H9 (cell line): ENCODE data around the gene DCAF17. TPM values are rescaled to one million over a fixed set of nuclear protein-coding genes. Genes with fewer than 3 reads are reported as not detected.
A peak's percentile ranks its signal among the peaks of the same experiment; 100 is the strongest.
"Not testable (repeated sequence)": the region's sequence is repeated elsewhere in the genome, so short reads cannot be mapped to it uniquely, and the experiment has no call there.

ENCODE experiments used
- DNase-seq: peaks from one replicate; pipeline ENCODE4 v3.0.0-alpha.2; 2017
- H2AFZ ChIP-seq: one replicate; pipeline ENCODE4 v1.6.1; 2013; ENCODE audit warnings: mild to moderate bottlenecking, low read length, control low read depth, moderate library complexity
- H2AK5ac ChIP-seq: 2 replicates; pipeline ENCODE4 v1.6.1; 2013; ENCODE audit warnings: low read length, control low read depth, mixed read lengths; ENCODE audit not compliant: insufficient read length
- H2BK120ac ChIP-seq: one replicate; pipeline ENCODE4 v1.6.1; 2013; ENCODE audit warnings: low read depth, mild to moderate bottlenecking, low read length, control low read depth, inconsistent platforms; ENCODE audit not compliant: poor library complexity, severe bottlenecking
- H2BK12ac ChIP-seq: 2 replicates; pipeline ENCODE4 v1.6.1; 2013; ENCODE audit warnings: low read length, control low read depth, mixed read lengths, low read depth; ENCODE audit not compliant: insufficient read length
- H2BK15ac ChIP-seq: 2 replicates; pipeline ENCODE4 v1.6.1; 2013; ENCODE audit warnings: low read depth, low read length, control low read depth
- H2BK20ac ChIP-seq: one replicate; pipeline ENCODE4 v1.6.1; 2013; ENCODE audit warnings: low read depth, mild to moderate bottlenecking, low read length, control low read depth, inconsistent platforms; ENCODE audit not compliant: poor library complexity, severe bottlenecking
- H2BK5ac ChIP-seq: 2 replicates; pipeline ENCODE4 v1.6.1; 2013; ENCODE audit warnings: low read length, control low read depth, mixed read lengths; ENCODE audit not compliant: insufficient read length
- H3K14ac ChIP-seq: 2 replicates; pipeline ENCODE4 v1.6.1; 2013; ENCODE audit warnings: low read length, control low read depth; ENCODE audit not compliant: insufficient read depth
- H3K18ac ChIP-seq: 2 replicates; pipeline ENCODE4 v1.6.1; 2013; ENCODE audit warnings: low read depth, mild to moderate bottlenecking, mixed read lengths, low read length, control low read depth; ENCODE audit not compliant: insufficient read length
- H3K23ac ChIP-seq: 2 replicates; pipeline ENCODE4 v1.6.1; 2013; ENCODE audit warnings: low read length, control low read depth, mixed read lengths, low read depth; ENCODE audit not compliant: insufficient read length
- H3K23me2 ChIP-seq: 2 replicates; pipeline ENCODE4 v1.6.1; 2013; ENCODE audit warnings: low read depth, mild to moderate bottlenecking, mixed read lengths, low read length, control low read depth; ENCODE audit not compliant: insufficient read length, poor library complexity, severe bottlenecking
- H3K27ac ChIP-seq: 2 replicates; pipeline ENCODE4 v1.5.1; 2013; ENCODE audit warnings: low read length, control low read depth, mixed read lengths, low read depth; ENCODE audit not compliant: insufficient read length
- H3K27me3 ChIP-seq: 2 replicates; pipeline ENCODE4 v1.6.1; 2013; ENCODE audit warnings: low read length, control low read depth, inconsistent platforms; ENCODE audit not compliant: insufficient read depth
- H3K4ac ChIP-seq: 2 replicates; pipeline ENCODE4 v1.6.1; 2013; ENCODE audit warnings: low read depth, mild to moderate bottlenecking, control low read depth, inconsistent platforms, low read length, moderate library complexity
- H3K4me1 ChIP-seq: 2 replicates; pipeline ENCODE4 v1.6.1; 2013; ENCODE audit warnings: low read length, control low read depth, inconsistent platforms; ENCODE audit not compliant: insufficient read depth
- H3K4me2 ChIP-seq: 2 replicates; pipeline ENCODE4 v1.6.1; 2013; ENCODE audit warnings: low read length, control low read depth, mixed read lengths; ENCODE audit not compliant: insufficient read length, insufficient read depth
- H3K56ac ChIP-seq: 2 replicates; pipeline ENCODE4 v1.6.1; 2013; ENCODE audit warnings: low read depth, mild to moderate bottlenecking, mixed read lengths, low read length, control low read depth; ENCODE audit not compliant: insufficient read length
- H3K79me1 ChIP-seq: 2 replicates; pipeline ENCODE4 v1.6.1; 2013; ENCODE audit warnings: low read depth, mild to moderate bottlenecking, moderate library complexity, low read length, control low read depth, inconsistent platforms; ENCODE audit not compliant: insufficient read depth, poor library complexity, severe bottlenecking
- H3K79me2 ChIP-seq: 2 replicates; pipeline ENCODE4 v1.6.1; 2013; ENCODE audit warnings: low read length, control low read depth, inconsistent platforms; ENCODE audit not compliant: insufficient read depth
- H3K9ac ChIP-seq: 2 replicates; pipeline ENCODE4 v1.6.1; 2013; ENCODE audit warnings: low read length, control low read depth, mixed read lengths; ENCODE audit not compliant: insufficient read length; ENCODE audit errors: extremely low read depth
- H3K9me3 ChIP-seq: one replicate; pipeline ENCODE4 v1.6.1; 2013; ENCODE audit warnings: low read depth, low read length, inconsistent platforms; ENCODE audit not compliant: control insufficient read depth
- H3T11ph ChIP-seq: one replicate; pipeline ENCODE4 v1.6.1; 2013; ENCODE audit warnings: mild to moderate bottlenecking, low read length, control low read depth, inconsistent platforms
- H4K20me1 ChIP-seq: one replicate; pipeline ENCODE4 v1.6.1; 2013; ENCODE audit not compliant: control insufficient read depth, insufficient read length, insufficient read depth
- H4K5ac ChIP-seq: 2 replicates; pipeline ENCODE4 v1.6.1; 2013; ENCODE audit warnings: low read depth, mild to moderate bottlenecking, mixed read lengths, low read length, control low read depth; ENCODE audit not compliant: insufficient read length
- H4K8ac ChIP-seq: replicated peaks from 2 replicates; pipeline ENCODE4 v1.6.1; 2013; ENCODE audit warnings: low read length, control low read depth, mixed read lengths, low read depth; ENCODE audit not compliant: insufficient read length
- H4K91ac ChIP-seq: 2 replicates; pipeline ENCODE4 v1.6.1; 2013; ENCODE audit warnings: low read depth, mild to moderate bottlenecking, moderate library complexity, mixed read lengths, low read length, control low read depth; ENCODE audit not compliant: insufficient read length
- H3K27ac Mint-ChIP-seq, 3 experiments: 2 replicates in 2 of 3; 3 replicates in 1 of 3; pipeline ENCODE4 v1.8.0; 2020 to 2021; ENCODE audit warnings: mixed read lengths in 3 of 3, mild to moderate bottlenecking in 1 of 3, moderate library complexity in 1 of 3
- H3K27me3 Mint-ChIP-seq: 2 replicates; pipeline ENCODE4 v1.8.0; 2021; ENCODE audit warnings: low read depth, mild to moderate bottlenecking, moderate library complexity, mixed read lengths
- H3K36me3 Mint-ChIP-seq, 3 experiments: 2 replicates in 2 of 3; 3 replicates in 1 of 3; pipeline ENCODE4 v1.8.0; 2020 to 2021; ENCODE audit warnings: low read depth in 3 of 3, mixed read lengths in 3 of 3; ENCODE audit not compliant: insufficient read depth in 1 of 3
- H3K4me1 Mint-ChIP-seq, 2 experiments: 2 replicates each; pipeline ENCODE4 v1.8.0; 2020; ENCODE audit warnings: mixed read lengths in 2 of 2
- H3K4me3 Mint-ChIP-seq, 2 experiments: 2 replicates in 1 of 2; 3 replicates in 1 of 2; pipeline ENCODE4 v1.8.0; 2020 to 2021; ENCODE audit warnings: mild to moderate bottlenecking in 2 of 2, mixed read lengths in 2 of 2, moderate library complexity in 1 of 2
- H3K9me3 Mint-ChIP-seq, 2 experiments: 2 replicates in 1 of 2; 3 replicates in 1 of 2; pipeline ENCODE4 v1.8.0; 2020; ENCODE audit warnings: mild to moderate bottlenecking in 2 of 2, mixed read lengths in 2 of 2, moderate library complexity in 1 of 2
- CTCF ChIP-seq: fragments of 200-600 bp; sonication (generic); conservative IDR thresholded peaks from 3 replicates; pipeline ENCODE4 v1.8.0; 2021; ENCODE audit warnings: antibody characterized with exemption, mild to moderate bottlenecking
- WGBS: extraction: QIAGEN DNeasy Blood & Tissue Kit; methylation state at CpG from one replicate; pipeline ENCODE4 v1.1.7; 2013; ENCODE audit warnings: missing lambda C conversion rate, low lambda C conversion rate, mixed read lengths; ENCODE audit not compliant: insufficient read length; ENCODE audit errors: extremely low coverage; 5-methylcytosine and 5-hydroxymethylcytosine counted together
- total RNA-seq: library from RNA; stranded (reverse); gene quantifications from 2 replicates; pipeline ENCODE4 v1.2.1, GENCODE V29; 2021

The DCAF17 gene
- total RNA-seq, 1 experiment from 2014 or later: 28.1 TPM

DNA sequence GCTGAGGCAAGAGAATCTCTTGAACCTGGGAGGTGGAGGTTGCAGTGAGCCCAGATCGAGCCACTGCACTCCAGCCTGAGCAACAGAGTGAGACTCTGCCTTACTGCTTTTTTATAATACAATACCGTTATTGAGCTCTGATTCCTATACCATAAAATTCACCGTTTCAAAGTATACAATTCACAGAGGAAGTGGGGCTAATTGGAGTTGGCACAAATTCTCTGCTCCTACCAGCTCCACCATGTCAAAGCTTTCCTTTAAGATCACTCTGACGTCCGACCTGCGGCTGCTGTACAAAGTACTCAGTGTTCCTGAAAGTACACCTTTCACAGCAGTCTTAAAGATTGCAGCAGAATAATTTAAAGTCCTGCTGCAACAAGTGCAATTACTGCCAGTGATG is 58.6 kb downstream of the DCAF17 start:
- TF ChIP-seq CTCF: no peak
- Histone ChIP-seq H2BK20ac (no peak overlapping the region), H3K23me2 (no peaks in the 10 kb centered on the region), H2BK5ac (no peak overlapping the region), H3K14ac (no peak overlapping the region), H3K4me1 (peaks cover 8% of the 10 kb centered on the region; the same call in 1 of the 2 replicates), H4K8ac (no peak overlapping the region), H3K27me3 (no peaks in the 10 kb centered on the region), H2BK12ac (no peak overlapping the region), H3K18ac (no peak overlapping the region), H3K27ac (no peak overlapping the region), H2BK15ac (no peak overlapping the region), H4K91ac (no peak overlapping the region), H3K4me2 (no peak overlapping the region), H3K79me1 (no peaks in the 10 kb centered on the region), H4K20me1 (no peaks in the 10 kb centered on the region), H2AK5ac (no peak overlapping the region), H3T11ph (no peak overlapping the region), H3K23ac (no peak overlapping the region), H3K56ac (no peak overlapping the region), H3K4ac (no peak overlapping the region), H3K9ac (no peak overlapping the region), H2AFZ (no peak overlapping the region), H3K9me3 (no peaks in the 10 kb centered on the region), H4K5ac (no peak overlapping the region), H2BK120ac (no peak overlapping the region), H3K79me2 (no peaks in the 10 kb centered on the region)
- Mint-ChIP-seq H3K27me3 (no peaks in the 10 kb centered on the region; the same call in 1 of the 2 replicates), H3K36me3 (peaks cover 0 to 11% (median 4%) of the 10 kb centered on the region in 3 experiments; a peak in 5 of 7 replicates), H3K27ac (peak overlapping the region in 1 of 3 experiments; percentile 23; a peak in 1 of 7 replicates), H3K4me1 (peaks cover 20 to 22% of the 10 kb centered on the region in 2 experiments), H3K4me3 (no peak overlapping the region), H3K9me3 (peaks cover 2 to 8% of the 10 kb centered on the region in 2 experiments)
- WGBS: no CpG with 5 or more reads among the region's 6 CpGs
- no peak for DNase-seq

GRCh38 chr2:171497664-171498063 is 63.6 kb downstream of the DCAF17 start:
- not testable (repeated sequence) for H4K91ac ChIP-seq, H2BK120ac ChIP-seq, H2BK12ac ChIP-seq, H3K79me2 ChIP-seq, H3K27ac Mint-ChIP-seq, H3K4ac ChIP-seq, H2BK15ac ChIP-seq, H3K23ac ChIP-seq, H3K9me3 Mint-ChIP-seq, H3K14ac ChIP-seq, H3K23me2 ChIP-seq, H3K9ac ChIP-seq, H3K27me3 ChIP-seq, H4K20me1 ChIP-seq, H3K4me3 Mint-ChIP-seq, H4K5ac ChIP-seq, H2BK20ac ChIP-seq, H3K36me3 Mint-ChIP-seq, H4K8ac ChIP-seq, H3K18ac ChIP-seq, H3K56ac ChIP-seq, H3K79me1 ChIP-seq, H3K9me3 ChIP-seq, H3K27me3 Mint-ChIP-seq, H2AK5ac ChIP-seq, H3T11ph ChIP-seq, DNase-seq, H3K4me2 ChIP-seq, H3K4me1 ChIP-seq, H3K4me1 Mint-ChIP-seq, H3K27ac ChIP-seq, H2BK5ac ChIP-seq, H2AFZ ChIP-seq
- no CpG with 5 or more reads among the region's 5 CpGs for WGBS
